GM19395 (cell line): ENCODE results near the gene TRIM41.
"Not testable (repeated sequence)": the region's sequence is repeated elsewhere in the genome, so short reads cannot be mapped to it uniquely, and the experiment has no call there.

Experiments
- ATAC-seq: cut with Tn5 transposase; IDR thresholded peaks from one replicate; pipeline ENCODE4 v1.9.1; 2021; ENCODE audit warnings: mild to moderate bottlenecking, moderate library complexity; ENCODE audit not compliant: unreplicated experiment

TRIM41 gene

GRCh38 chr5:181210148-181210547 is 12.9 kb upstream of the TRIM41 start:
- ATAC-seq = not testable (repeated sequence)

- not testable (repeated sequence) for ATAC-seq
These were observed 12.4 kb upstream of the TRIM41 start for GRCh38 chr5:181210698-181211097.

GRCh38 chr5:181211208-181211607 is 11.9 kb upstream of the TRIM41 start:
- ATAC-seq = no peak

- ATAC-seq = no peak
These were observed 11.0 kb upstream of the TRIM41 start for GRCh38 chr5:181212080-181212479.

- ATAC-seq = no peak
These were observed 10.1 kb upstream of the TRIM41 start for GRCh38 chr5:181212934-181213333.

GRCh38 chr5:181214249-181214648 is 8.8 kb upstream of the TRIM41 start:
- not testable (repeated sequence) for ATAC-seq

GRCh38 chr5:181215997-181216989 is 6.8 kb upstream of the TRIM41 start:
- no peak for ATAC-seq

GRCh38 chr5:181217111-181217802 is 5.8 kb upstream of the TRIM41 start:
- ATAC-seq = no peak

GRCh38 chr5:181217803-181218062 is 5.3 kb upstream of the TRIM41 start:
- ATAC-seq = no peak

GRCh38 chr5:181218795-181219124 is 4.3 kb upstream of the TRIM41 start:
- ATAC-seq = no peak

GRCh38 chr5:181219262-181220177 is 3.6 kb upstream of the TRIM41 start:
- no peak for ATAC-seq

- no peak for ATAC-seq
These were observed 2.9 kb upstream of the TRIM41 start for GRCh38 chr5:181220178-181220515.

- no peak for ATAC-seq
These were observed 1.8 kb upstream of the TRIM41 start for GRCh38 chr5:181221105-181221791.

- peak; percentile 37 for ATAC-seq
These were observed 1.1 kb upstream of the TRIM41 start for GRCh38 chr5:181221792-181222629.

GRCh38 chr5:181222630-181223057 is 437 bp upstream of the TRIM41 start:
- peak; percentile 7 for ATAC-seq

GRCh38 chr5:181223729-181224389 is 778 bp downstream of the TRIM41 start:
- ATAC-seq = no peak

- ATAC-seq = no peak
These were observed 1.5 kb downstream of the TRIM41 start for GRCh38 chr5:181224390-181225229.

- no peak for ATAC-seq
These were observed 6.9 kb downstream of the TRIM41 start for GRCh38 chr5:181229996-181230395.
